ENCODE data around the gene MCTP1.

- TF ChIP-seq CTCF (IDR thresholded peaks at IDR 0.05) (no peak), POLR2A (IDR thresholded peaks at IDR 0.05) (no peak), POLR2AphosphoS5 (IDR thresholded peaks at IDR 0.05) (no peak)
Observed at GRCh38 chr5:95134326-95134725, 150.6 kb downstream of the MCTP1 start.
